Adipose tissue (tissue), 3 donors: ENCODE measurements around the gene ASAP2. TPM values are rescaled to one million over a fixed set of nuclear protein-coding genes. Genes with fewer than 3 reads are reported as not detected.

Experiments used
- H3K27ac ChIP-seq: one replicate; pipeline ENCODE4 v1.5.1; 2013; ENCODE audit warnings: low read depth, low read length
- WGBS, 3 donors: extraction: QIAGEN DNeasy Blood & Tissue Kit; methylation state at CpG; one replicate each; pipeline ENCODE4 v1.1.7; 2013; 5-methylcytosine and 5-hydroxymethylcytosine counted together
- polyA plus RNA-seq, 3 donors: library from polyadenylated mRNA; stranded (reverse); fragments of 200-250 nt; gene quantifications; one replicate each; pipeline ENCODE4 v1.2.3, GENCODE V29; 2013
- donor health status: healthy with polysubstance abuse.
- donor health status: Bipolar disorder and iron deficiency.
- donor health status: healthy.

The ASAP2 gene
- polyA plus RNA-seq, 3 donors: 4.1 to 24.0 (median 12.5) TPM

- WGBS, 3 donors: 91 to 98% (median 91%) methylated on average over 1 of the region's 1 CpG
- no peak overlapping the region for H3K27ac ChIP-seq
Observed at GRCh38 chr2:9440058-9440727, 233.6 kb downstream of the ASAP2 start.

DNA sequence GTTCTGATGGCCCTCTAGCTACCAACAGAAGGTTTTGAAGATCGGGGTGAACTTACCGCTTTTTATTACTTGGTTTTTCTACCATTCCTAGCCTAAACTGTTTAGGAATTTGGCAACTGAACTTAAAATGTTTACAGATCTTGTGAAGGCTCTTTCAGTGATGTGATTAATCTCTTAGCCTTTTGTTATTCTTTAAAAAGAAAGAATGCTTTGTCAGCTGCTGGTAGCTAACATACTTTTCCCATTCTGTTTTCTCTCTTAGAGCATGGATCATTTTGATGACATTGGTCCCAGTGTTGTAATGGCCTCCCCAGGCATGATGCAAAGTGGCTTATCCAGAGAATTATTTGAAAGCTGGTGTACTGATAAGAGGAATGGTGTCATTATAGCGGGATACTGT, 234.9 kb downstream of the ASAP2 start:
- H3K27ac ChIP-seq: no peak overlapping the region
- WGBS, 3 donors: 53 to 74% (median 59%) methylated on average over 3 of the region's 3 CpGs

DNA sequence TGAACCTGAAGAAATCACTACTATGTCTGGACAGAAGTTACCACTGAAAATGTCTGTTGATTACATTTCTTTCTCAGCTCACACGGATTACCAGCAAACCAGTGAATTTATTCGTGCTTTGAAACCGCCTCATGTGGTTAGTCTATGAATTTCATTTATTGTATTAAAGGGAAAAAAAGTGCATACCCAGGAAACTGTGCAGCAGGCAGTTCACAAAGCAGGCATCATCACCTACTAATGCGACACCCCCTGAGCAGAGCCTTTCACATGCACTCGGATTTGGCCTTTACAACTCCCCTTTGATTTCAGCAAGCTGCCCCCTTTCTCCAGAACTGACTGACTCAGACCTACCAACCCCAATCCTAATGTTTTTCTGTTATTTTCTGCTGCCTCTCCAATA, 236.9 kb downstream of the ASAP2 start:
- 87 to 93% (median 91%) methylated on average over 5 of the region's 5 CpGs for WGBS, 3 donors
- H3K27ac ChIP-seq: no peak overlapping the region

DNA sequence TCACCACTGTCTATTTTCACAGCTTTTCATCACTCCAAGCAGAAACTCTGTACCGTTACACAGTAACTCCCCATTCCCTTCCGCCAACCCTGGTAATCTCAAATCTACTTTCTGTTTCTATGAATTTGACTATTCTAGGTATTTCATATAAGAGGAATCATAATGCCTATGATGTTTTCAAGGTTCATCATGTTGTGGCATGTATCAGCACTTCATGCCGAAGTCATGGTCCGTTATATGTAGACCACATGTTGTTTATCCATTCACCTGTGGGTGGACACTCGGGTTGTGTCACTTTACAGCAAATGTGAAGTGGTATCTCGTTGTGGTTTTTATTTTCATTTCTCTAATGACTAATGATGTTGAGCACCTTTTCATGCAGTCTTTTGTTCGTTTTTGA, 238.5 kb downstream of the ASAP2 start:
- no peak overlapping the region for H3K27ac ChIP-seq
- WGBS, 3 donors: 88 to 94% (median 89%) methylated on average over 7 of the region's 7 CpGs

DNA sequence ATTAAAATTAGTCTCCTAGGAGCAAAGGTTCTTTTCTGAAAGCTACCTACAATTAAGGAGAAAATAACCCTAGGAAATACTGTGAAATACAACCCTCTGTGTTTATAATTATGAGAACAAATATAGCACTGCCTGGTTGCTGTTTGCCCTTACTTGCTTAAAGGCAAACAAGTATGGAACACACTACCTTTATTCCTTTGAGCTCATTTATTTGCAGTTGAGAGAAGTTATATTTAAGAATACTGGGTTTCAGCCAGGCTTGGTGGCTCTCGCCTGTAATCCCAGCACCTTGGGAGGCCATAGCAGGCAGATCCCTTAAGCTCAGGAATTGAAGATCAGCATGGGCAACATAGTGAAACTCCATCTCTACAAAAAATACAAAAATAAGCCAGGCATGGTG, 244.6 kb downstream of the ASAP2 start:
- no peak overlapping the region for H3K27ac ChIP-seq
- 97 to 100% (median 100%) methylated on average over 1 of the region's 1 CpG for WGBS, 3 donors

Other genes starting within 250 kb of the ASAP2 start
- 1 to 10 TPM in 2 of 3 donors, under 1 TPM in 1; 0.98 to 4.4 (median 2.8) TPM for gene MBOAT2, start 203.1 kb upstream of the ASAP2 start, polyA plus RNA-seq
- 100 to 1,000 TPM in 2 of 3 donors, 10 to 100 TPM in 1; 20.6 to 219 (median 172) TPM for gene ITGB1BP1, start 216.7 kb downstream of the ASAP2 start, polyA plus RNA-seq
- gene CPSF3, start 216.8 kb downstream of the ASAP2 start, polyA plus RNA-seq: 10 to 100 TPM in 2 of 3 donors, 1 to 10 TPM in 1; 7.3 to 15.7 (median 13.7) TPM